CD4-positive, alpha-beta T cell (primary cell): Measurements from ENCODE around the gene TKFC. TPM values are rescaled to one million over a fixed set of nuclear protein-coding genes. Genes with fewer than 3 reads are reported as not detected.

ENCODE experiments used
- ATAC-seq: fragments of 200-7000 bp; cut with Tn5 transposase; one replicate; pipeline ENCODE4 v1.10.0; 2022; ENCODE audit warnings: mild to moderate bottlenecking; ENCODE audit not compliant: poor library complexity
- CTCF ChIA-PET: fragments of 350-600 bp; sonication (Branson Sonifier 250); formaldehyde crosslinking; loops from one replicate; lab custom pipeline; 2021; ENCODE audit warnings: antibody characterized with exemption, inconsistent platforms; lab: Charles Lee
- POLR2A ChIA-PET: fragments of 350-600 bp; sonication (Branson Sonifier 250); formaldehyde crosslinking; loops from one replicate; lab custom pipeline; 2021; ENCODE audit warnings: antibody characterized with exemption, inconsistent platforms; lab: Charles Lee
- DNase-seq, 14 experiments: peaks; one replicate each; pipeline ENCODE4 v3.0.0-alpha.2; 2013 to 2020; ENCODE audit warnings: mixed read lengths in 2 of 14
- H3K27ac ChIP-seq, 2 donors: one replicate each; pipeline versions ENCODE4 v1.5.1 to v1.7.0; 2013; ENCODE audit warnings: low read length in 2 of 2, low read depth in 1 of 2, mild to moderate bottlenecking in 1 of 2
- H3K27me3 ChIP-seq, 2 experiments: 1 replicate in 1 of 2; 2 replicates in 1 of 2; pipeline versions ENCODE4 v1.6.1 to v1.7.0; 2013; ENCODE audit warnings: low read length in 2 of 2, control low read depth in 1 of 2, mild to moderate bottlenecking in 1 of 2, moderate library complexity in 1 of 2; ENCODE audit not compliant: insufficient read depth in 2 of 2, control insufficient read depth in 1 of 2
- H3K36me3 ChIP-seq: one replicate; pipeline ENCODE4 v1.6.1; 2013; ENCODE audit warnings: low read length, control low read depth; ENCODE audit not compliant: insufficient read depth
- H3K4me1 ChIP-seq: one replicate; pipeline ENCODE4 v1.6.1; 2013; ENCODE audit warnings: low read length, control low read depth; ENCODE audit not compliant: insufficient read depth
- H3K4me3 ChIP-seq: one replicate; pipeline ENCODE4 v1.5.1; 2013; ENCODE audit warnings: mild to moderate bottlenecking, low read length, moderate library complexity
- H3K9me3 ChIP-seq, 2 experiments: 1 replicate in 1 of 2; 2 replicates in 1 of 2; pipeline versions ENCODE4 v1.6.1 to v1.7.0; 2013; ENCODE audit warnings: low read length in 2 of 2, mild to moderate bottlenecking in 2 of 2, control low read depth in 1 of 2, moderate library complexity in 1 of 2; ENCODE audit not compliant: control insufficient read depth in 1 of 2, insufficient read depth in 1 of 2
- H3K27ac Mint-ChIP-seq: one replicate; pipeline ENCODE4 v1.8.0; 2020; ENCODE audit warnings: mixed read lengths
- H3K27me3 Mint-ChIP-seq: one replicate; pipeline ENCODE4 v1.8.0; 2021; ENCODE audit warnings: mixed read lengths
- H3K36me3 Mint-ChIP-seq: one replicate; pipeline ENCODE4 v1.8.0; 2021; ENCODE audit warnings: low read depth, mixed read lengths
- H3K4me1 Mint-ChIP-seq: one replicate; pipeline ENCODE4 v1.8.0; 2021; ENCODE audit warnings: low read depth, mixed read lengths
- H3K4me3 Mint-ChIP-seq: one replicate; pipeline ENCODE4 v1.8.0; 2020; ENCODE audit warnings: mild to moderate bottlenecking, mixed read lengths
- H3K9me3 Mint-ChIP-seq: one replicate; pipeline ENCODE4 v1.8.0; 2020; ENCODE audit warnings: mixed read lengths
- CTCF ChIP-seq: fragments of 200-600 bp; IDR thresholded peaks from one replicate; pipeline ENCODE4 v1.8.0; 2022; ENCODE audit warnings: antibody characterized with exemption, mild to moderate bottlenecking
- intact Hi-C, 2 experiments: fragments of 100-400 bp; cut with DNase I in 1 of 2; cut with micrococcal nuclease in 1 of 2; formaldehyde crosslinking; loops; one replicate each; pipeline versions ENCODE4 v1.15.1 to v1.9.0; 2023 to 2025; cut with DNase I, micrococcal nuclease
- total RNA-seq, 174 experiments: library from RNA in 2 of 174; stranded (reverse) in 2 of 174; gene quantifications; one replicate each; pipeline ENCODE4 v1.2.3 and lab custom pipeline; 2021 to 2026

Gene TKFC
- total RNA-seq, 2 experiments from 2014 or later = 21.8 to 26.3 TPM

GRCh38 chr11:61354208-61354607 is 21.2 kb downstream of the TKFC start:
- Mint-ChIP-seq H3K27ac (no peak overlapping the region), H3K9me3 (no peaks in the 10 kb centered on the region), H3K36me3 (peaks cover 45% of the 10 kb centered on the region), H3K4me3 (no peak overlapping the region), H3K27me3 (no peaks in the 10 kb centered on the region), H3K4me1 (peaks cover 6% of the 10 kb centered on the region)
- H3K27ac ChIP-seq = no peak overlapping the region
- CTCF ChIA-PET = interaction anchor here (1.1 kb wide), 1 partner anchor 18 kb away, joined by 3 read pairs; no protein-coding TSS in a partner anchor
- TF ChIP-seq CTCF = no peak
- peaks cover 11% of the 10 kb centered on the region for H3K4me1 ChIP-seq
- no peaks in the 10 kb centered on the region for H3K9me3 ChIP-seq
- DNase-seq = no peak
- H3K27me3 ChIP-seq = no peaks in the 10 kb centered on the region
- ATAC-seq = no peak
- no peak overlapping the region for H3K4me3 ChIP-seq
- H3K36me3 ChIP-seq = peaks cover 46% of the 10 kb centered on the region
- POLR2A ChIA-PET = no interaction called here
- intact Hi-C loops = no loop called here

- no peak overlapping the region for H3K27ac ChIP-seq
- intact Hi-C loops = no loop called here
- no peaks in the 10 kb centered on the region for H3K27me3 Mint-ChIP-seq
- ATAC-seq = no peak
- peaks cover 32% of the 10 kb centered on the region for H3K36me3 Mint-ChIP-seq
- no peak overlapping the region for H3K27ac Mint-ChIP-seq
- H3K4me3 Mint-ChIP-seq = no peak overlapping the region
- no peak for TF ChIP-seq CTCF
- H3K4me3 ChIP-seq = no peak overlapping the region
- ChIA-PET CTCF (interaction anchor here (2.2 kb wide), 1 partner anchor 20 kb away, joined by 5 read pairs; no protein-coding TSS in a partner anchor), POLR2A (interaction anchor here (2.6 kb wide), 1 partner anchor 21 kb away, joined by 7 read pairs; no protein-coding TSS in a partner anchor)
- H3K9me3 ChIP-seq = no peaks in the 10 kb centered on the region
- H3K4me1 Mint-ChIP-seq = peaks cover 23% of the 10 kb centered on the region
- DNase-seq = no peak
- no peaks in the 10 kb centered on the region for H3K9me3 Mint-ChIP-seq
- no peaks in the 10 kb centered on the region for H3K27me3 ChIP-seq
- peaks cover 26% of the 10 kb centered on the region for H3K36me3 ChIP-seq
- peaks cover 26% of the 10 kb centered on the region for H3K4me1 ChIP-seq
Measured at GRCh38 chr11:61356706-61357105, 23.7 kb downstream of the TKFC start.

DNA sequence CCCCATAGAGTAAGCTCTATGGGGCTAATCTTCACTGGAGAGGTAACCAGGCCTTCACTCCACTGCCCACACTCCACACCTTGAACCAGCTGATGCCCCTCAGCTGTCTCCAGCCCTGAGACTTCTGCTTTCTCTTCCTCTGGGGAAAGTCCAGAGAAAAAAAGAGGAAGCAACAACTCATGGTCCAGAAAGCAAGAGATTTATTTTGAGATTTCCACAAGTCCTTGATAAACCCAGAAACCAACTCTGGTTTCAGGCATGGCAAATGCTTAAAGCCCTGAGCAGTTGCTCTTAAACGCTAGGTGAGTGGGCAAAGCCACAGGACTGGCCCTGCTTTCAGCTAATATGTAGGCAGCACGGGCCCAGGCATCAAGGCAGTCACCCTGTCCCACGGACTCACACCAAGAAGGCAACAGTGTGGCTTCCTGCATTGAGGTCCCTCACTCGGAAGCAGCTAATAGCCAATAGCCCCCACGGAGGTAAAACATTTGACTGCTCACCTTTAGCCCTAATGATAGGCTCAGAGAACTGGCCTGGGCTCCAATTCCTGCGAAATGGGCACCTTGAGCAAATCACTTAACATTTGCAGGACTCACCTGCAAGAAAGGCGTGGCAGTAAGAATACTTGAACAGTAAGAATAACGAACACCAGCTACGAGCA is 24.3 kb downstream of the TKFC start:
- Histone ChIP-seq H3K4me1 (peaks cover 27% of the 10 kb centered on the region), H3K27ac (no peak overlapping the region), H3K9me3 (no peaks in the 10 kb centered on the region), H3K36me3 (peaks cover 20% of the 10 kb centered on the region), H3K4me3 (no peak overlapping the region), H3K27me3 (no peaks in the 10 kb centered on the region)
- Mint-ChIP-seq H3K9me3 (no peaks in the 10 kb centered on the region), H3K36me3 (peaks cover 36% of the 10 kb centered on the region), H3K27me3 (no peaks in the 10 kb centered on the region), H3K27ac (no peak overlapping the region), H3K4me1 (peaks cover 26% of the 10 kb centered on the region), H3K4me3 (peak overlapping the region; percentile 59)
- no peak for TF ChIP-seq CTCF
- DNase-seq (peak in 2 of 14 experiments; percentile 54 to 57), ATAC-seq (no peak)
- intact Hi-C loops = no loop called here
- POLR2A ChIA-PET = interaction anchor here (2.6 kb wide), 1 partner anchor 21 kb away, joined by 7 read pairs; no protein-coding TSS in a partner anchor
- CTCF ChIA-PET = interaction anchor here (0.7 kb wide), 1 partner anchor 21 kb away, joined by 4 read pairs; no protein-coding TSS in a partner anchor
